ENCODE data around the gene SLC35D3.
"Not testable (repeated sequence)": the region's sequence is repeated elsewhere in the genome, so short reads cannot be mapped to it uniquely, and the experiment has no call there.

Gene SLC35D3

DNA sequence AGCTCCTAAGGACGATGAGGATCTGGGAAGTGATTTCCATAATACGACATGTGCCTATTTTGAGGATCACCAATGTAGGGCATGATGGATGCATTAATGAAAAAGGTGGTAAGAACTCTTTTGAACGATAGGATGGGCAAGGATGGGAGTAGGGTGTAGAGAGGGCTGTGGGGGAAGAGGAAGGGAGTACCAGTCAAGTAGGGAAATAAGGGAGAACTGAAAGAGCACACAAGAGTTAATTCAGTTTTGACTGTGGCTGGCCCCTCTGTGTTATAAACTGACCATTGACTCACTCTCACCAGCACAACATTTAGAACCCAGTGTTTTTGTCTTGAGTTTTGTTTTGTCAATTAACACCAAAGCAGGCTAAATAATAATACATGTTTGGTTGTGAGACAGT, 33.0 kb downstream of the SLC35D3 start:
- in situ Hi-C loops (cut with MboI; ENCODE audit: low pct_unique_long_range_greater_than_20kb, low sequenced_read_pairs, unreplicated experiment), result loop anchor here (25.0 kb wide), 1 partner anchor 682 kb away; no protein-coding TSS in a partner anchor
- TF ChIP-seq, protein P1, sequence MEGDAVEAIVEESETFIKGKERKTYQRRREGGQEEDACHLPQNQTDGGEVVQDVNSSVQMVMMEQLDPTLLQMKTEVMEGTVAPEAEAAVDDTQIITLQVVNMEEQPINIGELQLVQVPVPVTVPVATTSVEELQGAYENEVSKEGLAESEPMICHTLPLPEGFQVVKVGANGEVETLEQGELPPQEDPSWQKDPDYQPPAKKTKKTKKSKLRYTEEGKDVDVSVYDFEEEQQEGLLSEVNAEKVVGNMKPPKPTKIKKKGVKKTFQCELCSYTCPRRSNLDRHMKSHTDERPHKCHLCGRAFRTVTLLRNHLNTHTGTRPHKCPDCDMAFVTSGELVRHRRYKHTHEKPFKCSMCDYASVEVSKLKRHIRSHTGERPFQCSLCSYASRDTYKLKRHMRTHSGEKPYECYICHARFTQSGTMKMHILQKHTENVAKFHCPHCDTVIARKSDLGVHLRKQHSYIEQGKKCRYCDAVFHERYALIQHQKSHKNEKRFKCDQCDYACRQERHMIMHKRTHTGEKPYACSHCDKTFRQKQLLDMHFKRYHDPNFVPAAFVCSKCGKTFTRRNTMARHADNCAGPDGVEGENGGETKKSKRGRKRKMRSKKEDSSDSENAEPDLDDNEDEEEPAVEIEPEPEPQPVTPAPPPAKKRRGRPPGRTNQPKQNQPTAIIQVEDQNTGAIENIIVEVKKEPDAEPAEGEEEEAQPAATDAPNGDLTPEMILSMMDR (IDR thresholded peaks at IDR 0.05; ENCODE audit: extremely low read depth, insufficient read depth, missing control alignments), result no peak
- DNase-seq (ENCODE audit: low spot score), result no peak

DNA sequence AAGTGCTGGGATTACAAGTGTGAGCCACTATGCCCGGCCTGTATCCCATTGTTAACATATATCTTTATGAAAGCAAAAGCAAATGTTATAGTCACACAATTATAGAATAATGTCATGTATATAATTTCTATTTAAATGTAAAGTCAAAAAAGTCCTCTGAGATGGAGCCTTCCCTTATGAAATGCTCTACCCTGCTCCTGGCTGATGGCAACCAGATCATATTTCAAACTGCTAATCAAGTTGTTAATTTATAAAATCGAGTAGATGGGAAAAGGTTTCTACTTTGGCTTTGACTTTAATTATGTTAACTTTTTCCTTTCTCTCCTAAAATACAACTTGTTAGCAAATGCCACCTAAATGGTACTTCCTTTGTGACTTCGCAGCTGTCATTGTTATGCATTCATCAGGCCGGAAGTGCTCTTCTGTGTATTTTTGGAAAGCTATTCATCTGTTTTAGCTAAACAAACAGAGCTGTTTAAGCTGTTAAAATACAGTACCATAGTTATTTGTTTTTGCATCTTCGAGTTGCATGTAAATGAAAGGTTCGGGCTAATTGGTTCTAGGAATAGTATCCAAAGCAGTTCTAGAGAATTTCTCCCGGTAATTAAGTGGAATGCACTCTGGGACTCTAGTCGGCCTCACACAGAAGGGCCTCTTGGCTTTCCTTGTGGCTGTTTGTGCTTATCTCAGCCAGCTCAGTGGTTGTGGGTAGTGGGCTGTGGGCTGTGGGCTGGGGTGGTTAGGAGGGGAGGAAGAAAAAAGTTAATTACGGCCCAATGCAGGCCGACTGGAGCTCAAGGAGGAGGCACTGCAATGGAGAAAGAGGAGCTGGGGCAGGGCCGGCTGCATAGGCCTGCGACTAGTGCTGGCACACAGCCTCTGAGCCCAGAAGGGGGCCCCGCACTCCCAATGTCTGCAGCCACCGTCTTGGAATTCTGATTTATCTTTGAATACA, 34.8 kb downstream of the SLC35D3 start:
- in situ Hi-C loops (cut with MboI; ENCODE audit: low pct_unique_long_range_greater_than_20kb, low sequenced_read_pairs, unreplicated experiment), result loop anchor here (25.0 kb wide), 1 partner anchor 680 kb away; no protein-coding TSS in a partner anchor
- no peak for DNase-seq (ENCODE audit: low spot score)
- TF ChIP-seq, protein P1 (IDR thresholded peaks at IDR 0.05; ENCODE audit: extremely low read depth, insufficient read depth, missing control alignments), result no peak

DNA sequence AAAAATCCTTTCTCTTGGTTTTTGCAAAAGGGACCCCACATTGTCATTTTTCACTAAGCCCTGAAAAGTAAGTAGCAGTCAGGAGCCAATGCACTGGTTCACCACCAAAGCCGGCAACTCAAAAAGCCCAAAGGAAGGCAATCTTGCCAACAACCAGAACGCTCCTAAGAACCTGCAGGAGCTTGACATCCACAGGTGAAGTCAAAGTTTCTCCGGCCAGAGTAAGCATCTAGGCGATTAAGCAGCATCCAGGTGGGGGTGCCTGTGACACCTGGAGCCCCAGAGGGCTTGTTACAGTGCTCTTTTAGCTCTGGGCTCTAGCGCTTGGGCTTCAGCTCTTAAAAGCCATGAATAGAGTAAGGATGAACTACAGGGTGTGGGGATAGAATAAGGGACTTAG, 36.1 kb downstream of the SLC35D3 start:
- in situ Hi-C loops (cut with MboI; ENCODE audit: low pct_unique_long_range_greater_than_20kb, low sequenced_read_pairs, unreplicated experiment), result loop anchor here (25.0 kb wide), 1 partner anchor 679 kb away; no protein-coding TSS in a partner anchor
- DNase-seq (ENCODE audit: low spot score), result no peak
- TF ChIP-seq, protein P1 (IDR thresholded peaks at IDR 0.05; ENCODE audit: extremely low read depth, insufficient read depth, missing control alignments), result no peak

DNA sequence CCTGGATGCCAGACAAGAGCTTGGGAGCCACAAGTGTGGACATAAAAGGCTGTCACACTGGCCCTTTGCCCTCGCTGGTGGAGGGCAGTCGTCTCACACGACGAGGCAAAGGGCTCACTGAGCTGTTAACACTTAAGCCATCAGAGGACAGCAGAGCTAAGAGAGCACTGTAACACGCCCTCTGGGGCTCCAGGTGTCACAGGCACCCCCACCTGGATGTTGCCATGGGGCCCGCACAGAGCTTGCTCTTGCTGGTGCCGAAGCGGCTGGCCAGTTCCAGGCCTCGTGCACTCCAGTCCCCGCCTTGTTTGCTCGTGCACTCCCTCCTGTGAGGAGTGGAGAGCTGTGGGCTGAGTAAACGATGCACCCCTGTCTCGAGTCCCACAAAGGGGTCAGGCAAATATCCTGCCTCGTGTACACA, 37.4 kb downstream of the SLC35D3 start:
- DNase-seq (ENCODE audit: low spot score), result no peak
- TF ChIP-seq, protein P1 (IDR thresholded peaks at IDR 0.05; ENCODE audit: extremely low read depth, insufficient read depth, missing control alignments), result no peak
- in situ Hi-C loops (cut with MboI; ENCODE audit: low pct_unique_long_range_greater_than_20kb, low sequenced_read_pairs, unreplicated experiment), result loop anchor here (25.0 kb wide), 1 partner anchor 678 kb away; no protein-coding TSS in a partner anchor

DNA sequence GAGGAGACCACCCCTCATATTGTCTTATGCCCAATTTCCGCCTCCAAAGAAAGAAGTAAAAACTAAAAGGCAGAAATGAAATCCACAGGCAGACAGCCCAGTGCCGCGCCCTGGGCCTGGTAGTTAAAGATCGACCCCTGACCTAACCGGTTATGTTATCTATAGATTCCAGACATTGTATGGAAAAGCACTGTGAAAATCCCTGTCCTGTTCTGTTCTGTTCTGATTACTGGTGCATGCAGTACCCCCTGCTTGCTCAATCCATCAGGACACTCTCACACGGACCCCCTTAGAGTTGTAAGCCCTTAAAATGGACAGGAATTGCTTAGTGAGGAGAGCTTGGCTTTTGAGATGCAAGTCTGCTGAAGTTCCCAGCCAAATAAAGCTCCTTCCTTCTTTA, 37.8 kb downstream of the SLC35D3 start:
- not testable (repeated sequence) for DNase-seq (ENCODE audit: low spot score)
- in situ Hi-C loops (cut with MboI; ENCODE audit: low pct_unique_long_range_greater_than_20kb, low sequenced_read_pairs, unreplicated experiment), result loop anchor here (25.0 kb wide), 1 partner anchor 677 kb away; no protein-coding TSS in a partner anchor

DNA sequence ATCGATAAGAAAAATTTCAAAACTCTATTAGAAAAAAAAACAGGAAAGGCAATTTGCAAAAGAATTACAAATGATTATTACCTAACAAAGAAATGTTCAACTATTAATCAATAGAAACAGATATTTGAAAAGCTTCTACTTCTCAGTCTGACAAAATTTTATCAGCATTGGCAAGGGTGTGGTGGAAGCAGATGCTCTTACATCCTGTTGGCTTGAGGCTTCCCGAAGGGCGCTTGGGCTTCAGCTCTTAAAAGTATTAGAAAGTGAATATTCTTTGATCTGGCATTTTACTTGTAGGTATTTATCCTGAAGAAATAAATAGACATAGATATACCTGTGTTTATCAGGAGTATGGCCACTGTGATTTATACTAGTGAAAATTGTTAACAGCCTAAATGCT, 38.7 kb downstream of the SLC35D3 start:
- in situ Hi-C loops (cut with MboI; ENCODE audit: low pct_unique_long_range_greater_than_20kb, low sequenced_read_pairs, unreplicated experiment), result loop anchor here (25.0 kb wide), 1 partner anchor 677 kb away; no protein-coding TSS in a partner anchor
- TF ChIP-seq, protein P1 (IDR thresholded peaks at IDR 0.05; ENCODE audit: extremely low read depth, insufficient read depth, missing control alignments), result no peak
- no peak for DNase-seq (ENCODE audit: low spot score)

DNA sequence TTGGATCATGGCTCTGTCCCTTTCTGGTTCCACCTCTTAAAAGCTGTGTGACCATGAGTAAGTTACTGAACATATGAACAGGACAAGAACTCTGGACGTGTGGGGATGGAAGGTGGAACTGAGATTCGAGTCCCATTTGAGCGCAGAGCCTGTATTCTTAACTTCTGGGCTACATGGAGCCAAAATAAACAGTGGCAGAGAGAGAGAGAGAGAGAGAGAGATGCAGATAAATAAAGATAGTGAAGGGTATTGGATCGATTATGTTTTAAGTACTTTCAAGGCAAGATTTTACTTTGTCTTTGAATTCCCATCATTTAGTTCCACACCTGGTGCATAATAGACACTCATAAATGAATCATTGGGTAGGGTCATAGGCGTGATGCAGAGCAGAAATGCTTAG, 39.7 kb downstream of the SLC35D3 start:
- in situ Hi-C loops (cut with MboI; ENCODE audit: low pct_unique_long_range_greater_than_20kb, low sequenced_read_pairs, unreplicated experiment), result loop anchor here (25.0 kb wide), 1 partner anchor 675 kb away; no protein-coding TSS in a partner anchor
- TF ChIP-seq, protein P1 (IDR thresholded peaks at IDR 0.05; ENCODE audit: extremely low read depth, insufficient read depth, missing control alignments), result no peak
- no peak for DNase-seq (ENCODE audit: low spot score)
